ENCODE measurements around the gene MPPE1. TPM values are rescaled to one million over a fixed set of nuclear protein-coding genes. Genes with fewer than 3 reads are reported as not detected.

MPPE1 gene
- total and polyA plus RNA-seq, 4 donors = 41.3 to 71.4 (median 44.0) TPM

GRCh38 chr18:11955239-11956029 is 47.3 kb upstream of the MPPE1 start:
- peak overlapping the region in 1 of 2 donors; percentile 79 for H3K27ac ChIP-seq (ENCODE audit: low read depth in 1 of 2, low read length in 1 of 2)
- peaks cover 0 to 4% (median 3%) of the 10 kb centered on the region in 4 donors for H3K9me3 ChIP-seq (ENCODE audit: control insufficient read depth in 4 of 4, insufficient read depth in 3 of 4, low read length in 3 of 4)
- no peak overlapping the region for H3K4me3 ChIP-seq
- DNase-seq (peak; percentile 79 to 90 (median 87)), ATAC-seq (ENCODE audit: insufficient read depth, low FRiP score) (peak; percentile 68)
- no peaks in the 10 kb centered on the region for H3K27me3 ChIP-seq (ENCODE audit: control insufficient read depth in 3 of 3, insufficient read depth in 3 of 3, low read length in 2 of 3)
- peak overlapping the region in 1 of 2 donors; percentile 38 for H3K9ac ChIP-seq (ENCODE audit: insufficient read depth in 1 of 2, low read length in 2 of 2)
- peaks cover 0 to 3% (median 0%) of the 10 kb centered on the region in 5 donors for H3K4me1 ChIP-seq (ENCODE audit: control insufficient read depth in 5 of 5, insufficient read depth in 5 of 5, low read length in 5 of 5)
- WGBS, 2 donors = 34 to 38% methylated on average over 8 of the region's 8 CpGs
- TF ChIP-seq CTCF (IDR thresholded peaks at IDR 0.05; ENCODE audit: control extremely low read depth, extremely low read depth) = no peak
- no peaks in the 10 kb centered on the region for H3K36me3 ChIP-seq (ENCODE audit: control insufficient read depth in 4 of 4, insufficient read depth in 4 of 4, low read length in 4 of 4)

- Histone ChIP-seq H3K4me1 (ENCODE audit: control insufficient read depth in 5 of 5, insufficient read depth in 5 of 5, low read length in 5 of 5) (peaks cover 0 to 7% (median 1%) of the 10 kb centered on the region in 5 donors), H3K27me3 (ENCODE audit: control insufficient read depth in 3 of 3, insufficient read depth in 3 of 3, low read length in 2 of 3) (no peaks in the 10 kb centered on the region), H3K27ac (ENCODE audit: low read depth in 1 of 2, low read length in 1 of 2) (no peak overlapping the region), H3K9ac (ENCODE audit: insufficient read depth in 1 of 2, low read length in 2 of 2) (no peak overlapping the region), H3K4me3 (no peak overlapping the region), H3K36me3 (ENCODE audit: control insufficient read depth in 4 of 4, insufficient read depth in 4 of 4, low read length in 4 of 4) (no peaks in the 10 kb centered on the region), H3K9me3 (ENCODE audit: control insufficient read depth in 4 of 4, insufficient read depth in 3 of 4, low read length in 3 of 4) (peaks cover 0 to 4% (median 3%) of the 10 kb centered on the region in 4 donors)
- TF ChIP-seq CTCF (IDR thresholded peaks at IDR 0.05; ENCODE audit: control extremely low read depth, extremely low read depth) = no peak
- 72 to 77% methylated on average over 5 of the region's 5 CpGs for WGBS, 2 donors
- no peak for DNase-seq
- no peak for ATAC-seq (ENCODE audit: insufficient read depth, low FRiP score)
These were observed 45.0 kb upstream of the MPPE1 start for GRCh38 chr18:11953113-11953512.

GRCh38 chr18:11951390-11951851 is 43.3 kb upstream of the MPPE1 start:
- H3K9ac ChIP-seq (ENCODE audit: insufficient read depth in 1 of 2, low read length in 2 of 2) = no peak overlapping the region
- no peak for ATAC-seq (ENCODE audit: insufficient read depth, low FRiP score)
- H3K27ac ChIP-seq (ENCODE audit: low read depth in 1 of 2, low read length in 1 of 2) = no peak overlapping the region
- H3K36me3 ChIP-seq (ENCODE audit: control insufficient read depth in 4 of 4, insufficient read depth in 4 of 4, low read length in 4 of 4) = no peaks in the 10 kb centered on the region
- no peak for TF ChIP-seq CTCF (IDR thresholded peaks at IDR 0.05; ENCODE audit: control extremely low read depth, extremely low read depth)
- no peaks in the 10 kb centered on the region for H3K9me3 ChIP-seq (ENCODE audit: control insufficient read depth in 4 of 4, insufficient read depth in 3 of 4, low read length in 3 of 4)
- peaks cover 0 to 12% (median 7%) of the 10 kb centered on the region in 5 donors for H3K4me1 ChIP-seq (ENCODE audit: control insufficient read depth in 5 of 5, insufficient read depth in 5 of 5, low read length in 5 of 5)
- 82 to 87% methylated on average over 9 of the region's 9 CpGs for WGBS, 2 donors
- no peak for DNase-seq
- H3K27me3 ChIP-seq (ENCODE audit: control insufficient read depth in 3 of 3, insufficient read depth in 3 of 3, low read length in 2 of 3) = no peaks in the 10 kb centered on the region
- no peak overlapping the region for H3K4me3 ChIP-seq
